Measurements from ENCODE around the gene DHCR7. TPM values are rescaled to one million over a fixed set of nuclear protein-coding genes. Genes with fewer than 3 reads are reported as not detected.

The DHCR7 gene
- polyA plus RNA-seq, 1 of the 3 experiments (the other 2 are of a cell fraction): 21.4 TPM

DNA sequence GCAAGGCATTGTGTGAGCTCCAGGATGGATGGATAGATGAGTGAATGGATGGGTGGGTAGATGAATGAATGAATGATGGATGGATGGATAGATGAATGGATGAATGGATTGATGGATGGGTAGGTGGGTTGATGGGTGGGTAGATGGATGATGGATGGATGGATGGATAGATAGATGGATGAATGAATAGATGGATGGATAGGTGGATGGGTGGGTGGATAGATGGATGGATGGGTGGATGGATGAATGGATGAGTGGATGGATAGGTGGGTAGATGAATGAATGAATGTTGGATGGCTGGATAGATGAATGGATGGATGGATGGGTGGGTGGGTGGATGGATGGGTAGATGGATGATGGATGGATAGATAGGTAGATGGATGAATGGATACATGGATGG, 33.5 kb downstream of the DHCR7 start:
- Histone ChIP-seq H3K9me2 (no peaks in the 10 kb centered on the region), H3K9ac (no peak overlapping the region), H2AFZ (ENCODE audit: low read depth) (no peak overlapping the region), H3K9me3 (no peaks in the 10 kb centered on the region), H3K4me1 (ENCODE audit: control insufficient read depth in 1 of 2, insufficient read depth in 2 of 2, low read depth in 1 of 2, low read length in 1 of 2) (no peaks in the 10 kb centered on the region), H4K20me1 (ENCODE audit: insufficient read depth) (no peaks in the 10 kb centered on the region), H3K4me2 (no peak overlapping the region), H3K27me3 (ENCODE audit: insufficient read depth) (no peaks in the 10 kb centered on the region), H3K79me2 (ENCODE audit: insufficient read depth) (no peaks in the 10 kb centered on the region), H3F3A (replicated peaks; ENCODE audit: insufficient read depth) (no peaks in the 10 kb centered on the region), H3K4me3 (ENCODE audit: low read depth in 2 of 2, low read length in 1 of 2) (no peak overlapping the region), H3K36me3 (replicated peaks in 1 of 2; ENCODE audit: control insufficient read depth in 1 of 2, insufficient read depth in 2 of 2, low read length in 1 of 2) (no peaks in the 10 kb centered on the region), H3K27ac (ENCODE audit: low read depth in 2 of 2, low read length in 1 of 2) (no peak overlapping the region)
- POLR2A ChIA-PET: no interaction called here
- CTCF ChIA-PET: no interaction called here
- no peak for DNase-seq
- no peak for TF ChIP-seq NRF1 (IDR thresholded peaks at IDR 0.05; ENCODE audit: low read depth, low read length)
- TF ChIP-seq CHD2 (IDR thresholded peaks at IDR 0.05; ENCODE audit: low read length, partially characterized antibody): no peak
- TF ChIP-seq FOSL2 (IDR thresholded peaks at IDR 0.05; ENCODE audit: borderline replicate concordance, low read depth): no peak
- TF ChIP-seq, protein P1, sequence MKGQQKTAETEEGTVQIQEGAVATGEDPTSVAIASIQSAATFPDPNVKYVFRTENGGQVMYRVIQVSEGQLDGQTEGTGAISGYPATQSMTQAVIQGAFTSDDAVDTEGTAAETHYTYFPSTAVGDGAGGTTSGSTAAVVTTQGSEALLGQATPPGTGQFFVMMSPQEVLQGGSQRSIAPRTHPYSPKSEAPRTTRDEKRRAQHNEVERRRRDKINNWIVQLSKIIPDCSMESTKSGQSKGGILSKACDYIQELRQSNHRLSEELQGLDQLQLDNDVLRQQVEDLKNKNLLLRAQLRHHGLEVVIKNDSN (IDR thresholded peaks at IDR 0.05; ENCODE audit: borderline replicate concordance, low read depth): no peak
- no peak for TF ChIP-seq TAF1 (IDR thresholded peaks at IDR 0.05; ENCODE audit: borderline replicate concordance, low read depth, low read length)
- TF ChIP-seq EP300 (IDR thresholded peaks at IDR 0.05; ENCODE audit: borderline replicate concordance in 1 of 2, low read depth in 1 of 2, low read length in 1 of 2): no peak
- no peak for TF ChIP-seq CTCF (IDR thresholded peaks at IDR 0.05)
- no peak for TF ChIP-seq RAD21 (IDR thresholded peaks at IDR 0.05; ENCODE audit: low read length)
- no peak for TF ChIP-seq SMC3 (IDR thresholded peaks at IDR 0.05; ENCODE audit: low read depth, low read length)
- TF ChIP-seq REST (IDR thresholded peaks at IDR 0.05; ENCODE audit: low read depth, low read length): no peak
- TF ChIP-seq RXRA (IDR thresholded peaks at IDR 0.05; ENCODE audit: borderline replicate concordance, low read depth): no peak
- no peak for TF ChIP-seq GABPA (IDR thresholded peaks at IDR 0.05; ENCODE audit: low read depth)
- no peak for TF ChIP-seq TCF12 (IDR thresholded peaks at IDR 0.05)
- TF ChIP-seq, protein P2, sequence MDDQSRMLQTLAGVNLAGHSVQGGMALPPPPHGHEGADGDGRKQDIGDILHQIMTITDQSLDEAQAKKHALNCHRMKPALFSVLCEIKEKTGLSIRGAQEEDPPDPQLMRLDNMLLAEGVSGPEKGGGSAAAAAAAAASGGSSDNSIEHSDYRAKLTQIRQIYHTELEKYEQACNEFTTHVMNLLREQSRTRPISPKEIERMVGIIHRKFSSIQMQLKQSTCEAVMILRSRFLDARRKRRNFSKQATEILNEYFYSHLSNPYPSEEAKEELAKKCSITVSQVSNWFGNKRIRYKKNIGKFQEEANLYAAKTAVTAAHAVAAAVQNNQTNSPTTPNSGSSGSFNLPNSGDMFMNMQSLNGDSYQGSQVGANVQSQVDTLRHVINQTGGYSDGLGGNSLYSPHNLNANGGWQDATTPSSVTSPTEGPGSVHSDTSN (IDR thresholded peaks at IDR 0.05): no peak
- TF ChIP-seq, protein P3, sequence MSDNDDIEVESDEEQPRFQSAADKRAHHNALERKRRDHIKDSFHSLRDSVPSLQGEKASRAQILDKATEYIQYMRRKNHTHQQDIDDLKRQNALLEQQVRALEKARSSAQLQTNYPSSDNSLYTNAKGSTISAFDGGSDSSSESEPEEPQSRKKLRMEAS (IDR thresholded peaks at IDR 0.05; ENCODE audit: low read depth): no peak
- no peak for TF ChIP-seq FOXJ3 (CRISPR knock-in tag; IDR thresholded peaks at IDR 0.05)
- no peak for TF ChIP-seq YY1 (IDR thresholded peaks at IDR 0.05; ENCODE audit: low read depth)
- TF ChIP-seq RFX5 (IDR thresholded peaks at IDR 0.05; ENCODE audit: low read length): no peak
- no peak for TF ChIP-seq RCOR1 (IDR thresholded peaks at IDR 0.05; ENCODE audit: low read length)
- TF ChIP-seq SIN3A (IDR thresholded peaks at IDR 0.05; ENCODE audit: borderline replicate concordance, low read depth, low read length): no peak
